IMR-90 (cell line): ENCODE results near the gene EDEM3. TPM values are rescaled to one million over a fixed set of nuclear protein-coding genes. Genes with fewer than 3 reads are reported as not detected.

ENCODE experiments used
- ATAC-seq: fragments of 200-7000 bp; cut with Tn5 transposase; 2 replicates; pipeline ENCODE4 v1.9.1; 2020; ENCODE audit warnings: low read depth, mild to moderate bottlenecking, moderate library complexity
- BruUV-seq: library from RNA; stranded (reverse); fragments of 400-500 nt; replicated peaks from 2 replicates; lab custom pipeline; 2021; lab: Mats Ljungman, UMichigan
- CTCF ChIA-PET: fragments of 300-600 bp; formaldehyde crosslinking; extraction: SDS; loops from one replicate; lab custom pipeline; 2021; ENCODE audit warnings: antibody characterized with exemption; lab: Yijun Ruan, JAX
- POLR2A ChIA-PET: fragments of 300-600 bp; sonication (Branson Sonifier 250); formaldehyde crosslinking; loops from one replicate; lab custom pipeline; 2022; ENCODE audit warnings: antibody characterized with exemption; ENCODE audit not compliant: unreplicated experiment; lab: Charles Lee
- DNase-seq: peaks from one replicate; pipeline ENCODE4 v3.0.0; 2013
- H2AFZ ChIP-seq: replicated peaks from 2 replicates; pipeline ENCODE3; 2013; ENCODE audit warnings: low read length, mild to moderate bottlenecking; ENCODE audit not compliant: poor library complexity
- H2AK5ac ChIP-seq: 2 replicates; pipeline ENCODE4 v1.6.1; 2013; ENCODE audit warnings: low read depth, low read length, inconsistent platforms
- H2AK9ac ChIP-seq: replicated peaks from 2 replicates; pipeline ENCODE3; 2013; ENCODE audit warnings: mild to moderate bottlenecking, low read depth, low read length, moderate library complexity; ENCODE audit not compliant: poor library complexity
- H2BK120ac ChIP-seq: 2 replicates; pipeline ENCODE4 v1.6.1; 2013; ENCODE audit warnings: low read depth, low read length, inconsistent platforms
- H2BK15ac ChIP-seq: 3 replicates; pipeline ENCODE4 v1.6.1; 2013; ENCODE audit warnings: low read depth, low read length, inconsistent platforms
- H2BK20ac ChIP-seq: 2 replicates; pipeline ENCODE4 v1.6.1; 2013; ENCODE audit warnings: low read depth, mild to moderate bottlenecking, inconsistent platforms, low read length, moderate library complexity
- H2BK5ac ChIP-seq: 2 replicates; pipeline ENCODE4 v1.6.1; 2013; ENCODE audit warnings: mild to moderate bottlenecking, low read depth, low read length, inconsistent platforms; ENCODE audit not compliant: poor library complexity, severe bottlenecking
- H3K14ac ChIP-seq: replicated peaks from 2 replicates; pipeline ENCODE4 v1.6.1; 2013; ENCODE audit warnings: low read depth, low read length, inconsistent platforms
- H3K18ac ChIP-seq: 2 replicates; pipeline ENCODE4 v1.6.1; 2013; ENCODE audit warnings: low read depth, low read length, control low read depth
- H3K23ac ChIP-seq: 2 replicates; pipeline ENCODE4 v1.6.1; 2013; ENCODE audit warnings: low read depth, low read length, inconsistent platforms
- H3K27ac ChIP-seq: 2 replicates; pipeline ENCODE4 v1.5.1; 2013; ENCODE audit warnings: mild to moderate bottlenecking, control low read depth, low read length; ENCODE audit not compliant: insufficient read depth
- H3K27me3 ChIP-seq: 2 replicates; pipeline ENCODE4 v1.6.1; 2013; ENCODE audit warnings: low read length; ENCODE audit not compliant: control insufficient read depth, insufficient read depth
- H3K36me3 ChIP-seq: 2 replicates; pipeline ENCODE4 v1.6.1; 2013; ENCODE audit warnings: low read length, mixed read lengths; ENCODE audit not compliant: control insufficient read depth, insufficient read depth
- H3K4ac ChIP-seq: 2 replicates; pipeline ENCODE4 v1.6.1; 2013; ENCODE audit warnings: low read depth, low read length, inconsistent platforms
- H3K4me1 ChIP-seq: 2 replicates; pipeline ENCODE4 v1.6.1; 2013; ENCODE audit warnings: low read length, mixed read lengths; ENCODE audit not compliant: control insufficient read depth, insufficient read depth
- H3K4me2 ChIP-seq: 2 replicates; pipeline ENCODE4 v1.6.1; 2013; ENCODE audit warnings: low read depth, mild to moderate bottlenecking, control low read depth, low read length, moderate library complexity
- H3K4me3 ChIP-seq: 2 replicates; pipeline ENCODE4 v1.5.1; 2013; ENCODE audit warnings: low read depth, mild to moderate bottlenecking, control low read depth, low read length, moderate library complexity; ENCODE audit not compliant: insufficient read depth
- H3K56ac ChIP-seq: 2 replicates; pipeline ENCODE4 v1.6.1; 2013; ENCODE audit warnings: low read length, inconsistent platforms; ENCODE audit not compliant: insufficient read depth; ENCODE audit errors: extremely low read depth
- H3K79me1 ChIP-seq, 2 experiments: 2 replicates each; pipeline ENCODE4 v1.6.1; 2013; ENCODE audit warnings: low read length in 2 of 2, inconsistent platforms in 1 of 2, low read depth in 1 of 2
- H3K9ac ChIP-seq: 2 replicates; pipeline ENCODE4 v1.6.1; 2013; ENCODE audit warnings: low read depth, low read length, control low read depth
- H3K9me1 ChIP-seq: 2 replicates; pipeline ENCODE4 v1.6.1; 2013; ENCODE audit warnings: low read length, inconsistent platforms; ENCODE audit not compliant: insufficient read depth
- H3K9me3 ChIP-seq: 2 replicates; pipeline ENCODE4 v1.6.1; 2013; ENCODE audit warnings: low read length; ENCODE audit not compliant: control insufficient read depth, insufficient read depth
- H4K20me1 ChIP-seq: 2 replicates; pipeline ENCODE4 v1.6.1; 2013; ENCODE audit warnings: low read length, inconsistent platforms; ENCODE audit not compliant: insufficient read depth
- H4K5ac ChIP-seq: 2 replicates; pipeline ENCODE4 v1.6.1; 2013; ENCODE audit warnings: mild to moderate bottlenecking, low read depth, low read length, control low read depth
- H4K8ac ChIP-seq, 2 experiments: 2 replicates each; pipeline ENCODE4 v1.6.1; 2013; ENCODE audit warnings: low read depth in 2 of 2, low read length in 2 of 2, control low read depth in 1 of 2, inconsistent platforms in 1 of 2
- H4K91ac ChIP-seq: 2 replicates; pipeline ENCODE4 v1.6.1; 2013; ENCODE audit warnings: low read depth, low read length, inconsistent platforms; ENCODE audit not compliant: insufficient read depth
- BHLHE40 ChIP-seq: fragments of 150-350 bp; IDR thresholded peaks from 2 replicates; pipeline ENCODE4 v1.6.1; 2016; ENCODE audit warnings: mild to moderate bottlenecking, low read depth, low read length
- CEBPB ChIP-seq: IDR thresholded peaks from 2 replicates; pipeline ENCODE4 v1.6.1; 2012; ENCODE audit warnings: low read depth, low read length, improper control_type of control experiment
- CTCF ChIP-seq: conservative IDR thresholded peaks from 2 replicates; pipeline ENCODE4 v1.5.1; 2012; ENCODE audit warnings: mild to moderate bottlenecking, low read depth, low read length, improper control_type of control experiment
- MAZ ChIP-seq: IDR thresholded peaks from 2 replicates; pipeline ENCODE4 v1.6.1; 2012; ENCODE audit warnings: low read depth, mild to moderate bottlenecking, low read length, improper control_type of control experiment, moderate library complexity, borderline replicate concordance
- NFE2L2 ChIP-seq: fragments of 150-350 bp; IDR thresholded peaks from 2 replicates; pipeline ENCODE4 v1.6.1; 2016; ENCODE audit warnings: low read depth, mild to moderate bottlenecking, low read length
- SMC3 ChIP-seq: fragments of 150-350 bp; IDR thresholded peaks from 2 replicates; pipeline ENCODE4 v1.6.1; 2016; ENCODE audit warnings: low read depth, mild to moderate bottlenecking, antibody characterized with exemption, low read length, moderate library complexity
- USF2 ChIP-seq: fragments of 150-350 bp; IDR thresholded peaks from 2 replicates; pipeline ENCODE4 v1.6.1; 2017; ENCODE audit warnings: mild to moderate bottlenecking, antibody characterized with exemption, low read length, low read depth
- WGBS, 2 experiments: methylation state at CpG; one replicate each; pipeline versions ENCODE4 v1.1.5 to v1.1.7; 2013; ENCODE audit warnings: missing lambda C conversion rate in 2 of 2; ENCODE audit not compliant: insufficient read length in 1 of 2; ENCODE audit errors: extremely low coverage in 2 of 2; 5-methylcytosine and 5-hydroxymethylcytosine counted together
- dilution Hi-C: fragments of 300-500 bp; cut with HindIII; formaldehyde crosslinking; loops from one replicate; pipeline ENCODE4 v1.14.3; 2018; ENCODE audit warnings: low sequenced_read_pairs; ENCODE audit not compliant: unreplicated experiment
- in situ Hi-C: fragments of 300-500 bp; cut with MboI; formaldehyde crosslinking; loops from 3 replicates; pipeline ENCODE4 v1.14.3; 2019; ENCODE audit warnings: low sequenced_read_pairs, inconsistent platforms, mixed read lengths
- intact Hi-C: fragments of 100-400 bp; cut with micrococcal nuclease; formaldehyde crosslinking; loops from 2 replicates; pipeline ENCODE4 v1.10.0; 2022
- polyA plus RNA-seq, 3 experiments: library from polyadenylated mRNA; depleted of rRNA; stranded (reverse); fragments of >200 nt; gene quantifications; 2 replicates each; pipeline ENCODE4 v1.2.3, GENCODE V29; 2012; ENCODE audit warnings: low replicate concordance in 1 of 3
- total RNA-seq: library from RNA; depleted of rRNA; stranded (reverse); fragments of >200 nt; gene quantifications from 2 replicates; pipeline ENCODE4 v1.2.3, GENCODE V29; 2012

The EDEM3 gene
- total and polyA plus RNA-seq, 2 of the 4 experiments (the other 2 are of a cell fraction), result 17.5 to 29.9 TPM

- TF ChIP-seq SMC3, result no peak
- TF ChIP-seq CEBPB, result peak; percentile 84
Measured at GRCh38 chr1:184792450-184792969, 37.9 kb upstream of the EDEM3 start (continued).

GRCh38 chr1:184791550-184791900 lies 36.9 kb upstream of the EDEM3 start:
- peak overlapping the region; percentile 52; the same call in 1 of the 2 replicates for H3K4me2 ChIP-seq
- no peak overlapping the region for H3K56ac ChIP-seq
- H3K4ac ChIP-seq, result no peak overlapping the region; the same call in 1 of the 2 replicates
- CTCF ChIA-PET, result interaction anchor here (1.1 kb wide), 1 partner anchor 10 kb away, joined by 7 read pairs; no protein-coding TSS in a partner anchor
- H2AK9ac ChIP-seq, result no peak overlapping the region
- intact Hi-C loops (loop anchor here (5.0 kb wide), 1 partner anchor 34 kb away; no protein-coding TSS in a partner anchor), in situ Hi-C loops (no loop called here), dilution Hi-C loops (no loop called here)
- no peak overlapping the region for H3K4me3 ChIP-seq
- no peak overlapping the region for H4K5ac ChIP-seq
- no peak overlapping the region for H2AFZ ChIP-seq
- H3K79me1 ChIP-seq, result no peaks in the 10 kb centered on the region
- WGBS, 2 experiments, result no CpG with 5 or more reads among the region's 2 CpGs
- H3K14ac ChIP-seq, result no peak overlapping the region
- peak overlapping the region; percentile 94; the same call in 1 of the 2 replicates for H2BK120ac ChIP-seq
- no peaks in the 10 kb centered on the region for H3K9me3 ChIP-seq
- peaks cover 11% of the 10 kb centered on the region for H3K9me1 ChIP-seq
- H3K23ac ChIP-seq, result no peak overlapping the region
- H3K36me3 ChIP-seq, result no peaks in the 10 kb centered on the region; the same call in 1 of the 2 replicates
- DNase-seq (peak; percentile 77), ATAC-seq (peak; percentile 46)
- BruUV-seq, result no TSS peak
- H2BK20ac ChIP-seq, result peak overlapping the region; percentile 68; the same call in 1 of the 2 replicates
- 0 out of 4 replicates have a peak overlapping the region, but pooled peaks of 1 of the 2 experiments have one; percentile 44 for H4K8ac ChIP-seq
- no peak overlapping the region for H3K18ac ChIP-seq
- H4K91ac ChIP-seq, result no peak overlapping the region
- no peak overlapping the region for H3K27ac ChIP-seq
- POLR2A ChIA-PET, result no interaction called here
- peaks cover 9% of the 10 kb centered on the region for H3K4me1 ChIP-seq
- 0 out of 3 replicates have a peak overlapping the region, but pooled peaks have one; percentile 1 for H2BK15ac ChIP-seq
- H4K20me1 ChIP-seq, result no peaks in the 10 kb centered on the region
- TF ChIP-seq USF2 (no peak), BHLHE40 (no peak), SMC3 (no peak), NFE2L2 (no peak), CTCF (no peak), MAZ (no peak)
- H2AK5ac ChIP-seq, result no peak overlapping the region
- H3K9ac ChIP-seq, result no peak overlapping the region
- peak overlapping the region; percentile 66 for H2BK5ac ChIP-seq
- no peaks in the 10 kb centered on the region for H3K27me3 ChIP-seq
